GM12878 (cell line): ENCODE measurements around the gene TNRC6B. TPM values are rescaled to one million over a fixed set of nuclear protein-coding genes. Genes with fewer than 3 reads are reported as not detected.

Experiments
- ATAC-seq: fragments of 200-7000 bp; cut with Tn5 transposase; 3 replicates; pipeline ENCODE4 v1.9.1; 2020; ENCODE audit warnings: mild to moderate bottlenecking, moderate library complexity
- BruUV-seq: library from RNA; stranded (reverse); fragments of 400-500 nt; replicated peaks from 2 replicates; lab custom pipeline; 2021; lab: Mats Ljungman, UMichigan
- CTCF ChIA-PET: fragments of 300-600 bp; sonication (Branson Sonifier 250); formaldehyde crosslinking; extraction: SDS; loops from one replicate; lab custom pipeline; 2021; ENCODE audit warnings: inconsistent platforms; lab: Yijun Ruan, JAX
- POLR2A ChIA-PET: fragments of 350-600 bp; formaldehyde crosslinking; extraction: SDS; loops from one replicate; lab custom pipeline; 2021; ENCODE audit warnings: inconsistent platforms; lab: Charles Lee
- RAD21 ChIA-PET: fragments of 300-600 bp; sonication (Branson Sonifier 250); formaldehyde crosslinking; loops from one replicate; lab custom pipeline; 2023; ENCODE audit warnings: antibody characterized with exemption; ENCODE audit not compliant: unreplicated experiment; lab: Charles Lee
- SMC1A ChIA-PET: fragments of 300-600 bp; sonication (Branson Sonifier 250); formaldehyde crosslinking; loops from one replicate; lab custom pipeline; 2023; ENCODE audit not compliant: unreplicated experiment, uncharacterized antibody; lab: Charles Lee
- DNase-seq: peaks from one replicate; pipeline ENCODE4 v3.0.0-alpha.2; 2011; ENCODE audit warnings: low read depth, low spot score
- FAIRE-seq: peaks from 3 replicates; lab custom pipeline; 2011; peaks lifted over from hg19 to GRCh38; lab: Jason Lieb, UNC
- H2AFZ ChIP-seq: 2 replicates; pipeline ENCODE4 v1.6.0; 2011; ENCODE audit warnings: low read depth, low read length, control low read depth; ENCODE audit not compliant: control insufficient read depth
- H3K27ac ChIP-seq: 2 replicates; pipeline ENCODE4 v1.5.1; 2011; ENCODE audit warnings: control low read depth; ENCODE audit not compliant: control insufficient read depth, insufficient read depth
- H3K27me3 ChIP-seq, 2 experiments: replicated peaks in 1 of 2; 2 replicates each; pipeline versions ENCODE4 v1.6.0 to v1.6.1; 2011; ENCODE audit warnings: low read length in 1 of 2; ENCODE audit not compliant: control insufficient read depth in 2 of 2, insufficient read depth in 2 of 2
- H3K36me3 ChIP-seq, 2 experiments: 2 replicates each; pipeline ENCODE4 v1.5.1; 2011; ENCODE audit warnings: low read length in 1 of 2; ENCODE audit not compliant: control insufficient read depth in 2 of 2, insufficient read depth in 2 of 2
- H3K4me1 ChIP-seq: 2 replicates; pipeline ENCODE4 v1.6.1; 2011; ENCODE audit warnings: mild to moderate bottlenecking, low read length, moderate library complexity, mixed read lengths; ENCODE audit not compliant: control insufficient read depth, insufficient read depth
- H3K4me2 ChIP-seq: 2 replicates; pipeline ENCODE4 v1.6.0; 2011; ENCODE audit warnings: control low read depth; ENCODE audit not compliant: control insufficient read depth, insufficient read depth
- H3K4me3 ChIP-seq: fragments of 200-600 bp; sonication (generic); 2 replicates; pipeline ENCODE4 v1.5.1; 2016
- H3K79me2 ChIP-seq: 2 replicates; pipeline ENCODE4 v1.6.0; 2011; ENCODE audit warnings: low read length; ENCODE audit not compliant: control insufficient read depth, insufficient read depth
- H3K9ac ChIP-seq: 2 replicates; pipeline ENCODE4 v1.8.0; 2011; ENCODE audit warnings: low read length, control low read depth, mixed read lengths; ENCODE audit not compliant: control insufficient read depth, insufficient read depth
- H3K9me3 ChIP-seq: replicated peaks from 3 replicates; pipeline ENCODE4 v1.5.1; 2011; ENCODE audit warnings: mild to moderate bottlenecking, low read length; ENCODE audit not compliant: control insufficient read depth, insufficient read depth
- H4K20me1 ChIP-seq: 2 replicates; pipeline ENCODE4 v1.6.0; 2011; ENCODE audit not compliant: control insufficient read depth, insufficient read depth
- ATF3 ChIP-seq: IDR thresholded peaks from 2 replicates; pipeline ENCODE4 v1.6.1; 2011; ENCODE audit warnings: low read depth, mild to moderate bottlenecking, low read length, moderate library complexity, borderline replicate concordance; ENCODE audit errors: extremely low read depth
- CBX5 ChIP-seq: sonication (generic); IDR thresholded peaks from 2 replicates; pipeline ENCODE4 v1.6.1; 2016; ENCODE audit warnings: low read depth, moderate library complexity, mild to moderate bottlenecking, inconsistent platforms
- HDGF ChIP-seq: fragments of 450-650 bp; IDR thresholded peaks from 2 replicates; pipeline ENCODE4 v1.6.1; 2016; ENCODE audit warnings: antibody characterized with exemption
- MAX ChIP-seq: IDR thresholded peaks from 2 replicates; pipeline ENCODE4 v1.6.1; 2012; ENCODE audit warnings: low read depth, low read length, improper control_type of control experiment
- SIN3A ChIP-seq: IDR thresholded peaks from 2 replicates; pipeline ENCODE4 v1.6.1; 2012; ENCODE audit warnings: low read depth, low read length, improper control_type of control experiment
- SREBF2 ChIP-seq: IDR thresholded peaks from 2 replicates; pipeline ENCODE4 v1.6.1; 2012; ENCODE audit warnings: mild to moderate bottlenecking, low read length
- TCF3 ChIP-seq: IDR thresholded peaks from 2 replicates; pipeline ENCODE4 v1.6.1; 2012; ENCODE audit warnings: low read depth, mild to moderate bottlenecking, low read length, borderline replicate concordance; ENCODE audit not compliant: insufficient read depth
- ZBED1 ChIP-seq: IDR thresholded peaks from 2 replicates; pipeline ENCODE4 v1.6.1; 2016; ENCODE audit warnings: borderline replicate concordance
- ZNF207 ChIP-seq: fragments of 450-650 bp; IDR thresholded peaks from 2 replicates; pipeline ENCODE4 v1.6.1; 2014; ENCODE audit warnings: antibody characterized with exemption, mild to moderate bottlenecking, borderline replicate concordance
- ZNF384 ChIP-seq: IDR thresholded peaks from 2 replicates; pipeline ENCODE4 v1.6.1; 2012; ENCODE audit warnings: low read depth, mild to moderate bottlenecking, low read length, improper control_type of control experiment, borderline replicate concordance
- WGBS: methylation state at CpG from one replicate; pipeline ENCODE4 v1.1.6; 2016; ENCODE audit warnings: low lambda C conversion rate; ENCODE audit not compliant: insufficient replicate concordance, insufficient coverage; ENCODE audit errors: missing lambda C conversion rate; 5-methylcytosine and 5-hydroxymethylcytosine counted together
- in situ Hi-C: fragments of 300-500 bp; cut with MboI; formaldehyde crosslinking; loops from 9 replicates; pipeline ENCODE4 v1.14.3; 2018; ENCODE audit warnings: mixed read lengths
- intact Hi-C: fragments of 100-400 bp; cut with micrococcal nuclease; formaldehyde crosslinking; loops from one replicate; pipeline ENCODE4 v1.14.2; 2022; ENCODE audit not compliant: unreplicated experiment
- polyA plus RNA-seq, 11 experiments: library from polyadenylated mRNA; depleted of rRNA in 4 of 11; unstranded in 6 of 11; stranded (reverse) in 5 of 11; fragments of >200 nt; fragmentation: Nextera tagmentation in 4 of 11; fragmentation: Illumina TruSeq in 1 of 11; extraction: Ambion mirVana in 4 of 11; extraction: Trizol in 1 of 11; gene quantifications; 1 replicate in 1 of 11; 2 replicates in 10 of 11; pipeline versions ENCODE4 v1.2.1 to v1.2.3, GENCODE V29; 2011 to 2016; ENCODE audit warnings: inconsistent platforms in 2 of 11, missing spikeins in 2 of 11, low read depth in 1 of 11
- total RNA-seq, 4 experiments: library from RNA; depleted of rRNA in 3 of 4; stranded (reverse); fragments of >200 nt in 3 of 4; fragmentation: Illumina TruSeq in 1 of 4; extraction: Trizol in 1 of 4; gene quantifications; 2 replicates each; pipeline versions ENCODE4 v1.2.1 to v1.2.3, GENCODE V29; 2013 to 2021
- TF ChIP-seq, protein P1 (sequence below): fragments of 450-650 bp; formaldehyde crosslinking; IDR thresholded peaks from 2 replicates; pipeline ENCODE4 v1.4.0; 2020; ENCODE audit warnings: mild to moderate bottlenecking, moderate library complexity
- TF ChIP-seq, protein P2 (sequence below): IDR thresholded peaks from 2 replicates; pipeline ENCODE4 v1.6.1; 2011; ENCODE audit warnings: mild to moderate bottlenecking, low read depth, low read length, moderate library complexity; ENCODE audit not compliant: insufficient replicate concordance

The TNRC6B gene
- total and polyA plus RNA-seq, 10 of the 15 experiments (the other 5 are each of a cell fraction or from before 2014, with no cell fraction given), result 3.6 to 32.8 (median 16.4) TPM

- no peaks in the 10 kb centered on the region for H3K27me3 ChIP-seq
- no peak overlapping the region for H2AFZ ChIP-seq
- H3K36me3 ChIP-seq, result peaks cover 2 to 5% of the 10 kb centered on the region in 2 experiments; a peak in 3 of 4 replicates
- in situ Hi-C loops (no loop called here), intact Hi-C loops (no loop called here)
- RAD21 ChIA-PET, result interaction anchor here (0.9 to 2.1 kb wide), 3 partner anchors 11 to 208 kb away, joined by 3 to 6 read pairs (median 3); no protein-coding TSS in a partner anchor
- DNase-seq (no peak), FAIRE-seq (no peak), ATAC-seq (no peak)
- WGBS, result 75% methylated on average over 2 of the region's 2 CpGs
- POLR2A ChIA-PET, result interaction anchor here (0.8 to 1.3 kb wide), 2 partner anchors 12 to 37 kb away, joined by 3 to 5 read pairs; no protein-coding TSS in a partner anchor
- no peak overlapping the region for H3K27ac ChIP-seq
- H3K9me3 ChIP-seq, result no peaks in the 10 kb centered on the region
- H3K4me3 ChIP-seq, result no peak overlapping the region
- no peak overlapping the region for H3K4me2 ChIP-seq
- TF ChIP-seq ZBED1, result no peak
- no peak for TF ChIP-seq ATF3
- no peak for TF ChIP-seq SREBF2
- TF ChIP-seq TCF3, result no peak
- no peak for TF ChIP-seq ZNF384
- TF ChIP-seq, protein P1, sequence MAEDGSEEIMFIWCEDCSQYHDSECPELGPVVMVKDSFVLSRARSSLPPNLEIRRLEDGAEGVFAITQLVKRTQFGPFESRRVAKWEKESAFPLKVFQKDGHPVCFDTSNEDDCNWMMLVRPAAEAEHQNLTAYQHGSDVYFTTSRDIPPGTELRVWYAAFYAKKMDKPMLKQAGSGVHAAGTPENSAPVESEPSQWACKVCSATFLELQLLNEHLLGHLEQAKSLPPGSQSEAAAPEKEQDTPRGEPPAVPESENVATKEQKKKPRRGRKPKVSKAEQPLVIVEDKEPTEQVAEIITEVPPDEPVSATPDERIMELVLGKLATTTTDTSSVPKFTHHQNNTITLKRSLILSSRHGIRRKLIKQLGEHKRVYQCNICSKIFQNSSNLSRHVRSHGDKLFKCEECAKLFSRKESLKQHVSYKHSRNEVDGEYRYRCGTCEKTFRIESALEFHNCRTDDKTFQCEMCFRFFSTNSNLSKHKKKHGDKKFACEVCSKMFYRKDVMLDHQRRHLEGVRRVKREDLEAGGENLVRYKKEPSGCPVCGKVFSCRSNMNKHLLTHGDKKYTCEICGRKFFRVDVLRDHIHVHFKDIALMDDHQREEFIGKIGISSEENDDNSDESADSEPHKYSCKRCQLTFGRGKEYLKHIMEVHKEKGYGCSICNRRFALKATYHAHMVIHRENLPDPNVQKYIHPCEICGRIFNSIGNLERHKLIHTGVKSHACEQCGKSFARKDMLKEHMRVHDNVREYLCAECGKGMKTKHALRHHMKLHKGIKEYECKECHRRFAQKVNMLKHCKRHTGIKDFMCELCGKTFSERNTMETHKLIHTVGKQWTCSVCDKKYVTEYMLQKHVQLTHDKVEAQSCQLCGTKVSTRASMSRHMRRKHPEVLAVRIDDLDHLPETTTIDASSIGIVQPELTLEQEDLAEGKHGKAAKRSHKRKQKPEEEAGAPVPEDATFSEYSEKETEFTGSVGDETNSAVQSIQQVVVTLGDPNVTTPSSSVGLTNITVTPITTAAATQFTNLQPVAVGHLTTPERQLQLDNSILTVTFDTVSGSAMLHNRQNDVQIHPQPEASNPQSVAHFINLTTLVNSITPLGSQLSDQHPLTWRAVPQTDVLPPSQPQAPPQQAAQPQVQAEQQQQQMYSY (CRISPR knock-in tag), result no peak
- no peak for TF ChIP-seq SIN3A
- TF ChIP-seq, protein P2, sequence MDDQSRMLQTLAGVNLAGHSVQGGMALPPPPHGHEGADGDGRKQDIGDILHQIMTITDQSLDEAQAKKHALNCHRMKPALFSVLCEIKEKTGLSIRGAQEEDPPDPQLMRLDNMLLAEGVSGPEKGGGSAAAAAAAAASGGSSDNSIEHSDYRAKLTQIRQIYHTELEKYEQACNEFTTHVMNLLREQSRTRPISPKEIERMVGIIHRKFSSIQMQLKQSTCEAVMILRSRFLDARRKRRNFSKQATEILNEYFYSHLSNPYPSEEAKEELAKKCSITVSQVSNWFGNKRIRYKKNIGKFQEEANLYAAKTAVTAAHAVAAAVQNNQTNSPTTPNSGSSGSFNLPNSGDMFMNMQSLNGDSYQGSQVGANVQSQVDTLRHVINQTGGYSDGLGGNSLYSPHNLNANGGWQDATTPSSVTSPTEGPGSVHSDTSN, result no peak
- TF ChIP-seq HDGF, result no peak
- TF ChIP-seq MAX, result no peak
- TF ChIP-seq ZNF207, result no peak
- TF ChIP-seq CBX5, result no peak
- SMC1A ChIA-PET, result interaction anchor here (1.3 kb wide), 1 partner anchor 75 kb away, joined by 5 read pairs; the partner anchor contains the start of gene TNRC6B
- TSS peak; percentile 11 for BruUV-seq
- peaks cover 1% of the 10 kb centered on the region; the same call in 1 of the 2 replicates for H3K79me2 ChIP-seq
- H3K9ac ChIP-seq, result no peak overlapping the region
- no peaks in the 10 kb centered on the region for H4K20me1 ChIP-seq
- H3K4me1 ChIP-seq, result 0 out of 2 replicates have a peak, but pooled peaks cover 4% of the 10 kb centered on the region
- CTCF ChIA-PET, result no interaction called here
Measured at GRCh38 chr22:40252146-40252545, 74.4 kb downstream of the TNRC6B start.
